Spleen (tissue), 11 donors: ENCODE data around the gene MAP3K6. TPM values are rescaled to one million over a fixed set of nuclear protein-coding genes. Genes with fewer than 3 reads are reported as not detected.

ENCODE experiments used
- DNase-seq: peaks from one replicate; pipeline ENCODE4 v3.0.0-alpha.2; 2020
- H3K27ac ChIP-seq, 8 donors: fragments of 200-600 bp; sonication (generic) in 7 of 8; 1 replicate in 4 of 8; 2 replicates in 4 of 8; pipeline versions ENCODE4 v1.5.0 to v1.8.0; 2016 to 2021; ENCODE audit warnings: inconsistent platforms in 4 of 8, mild to moderate bottlenecking in 4 of 8, moderate library complexity in 1 of 8
- H3K27me3 ChIP-seq, 7 donors: fragments of 200-600 bp; sonication (generic) in 6 of 7; replicated peaks in 1 of 7; 1 replicate in 4 of 7; 2 replicates in 3 of 7; pipeline versions ENCODE4 v1.5.0 to v1.8.0; 2016 to 2021; ENCODE audit warnings: inconsistent platforms in 3 of 7, mild to moderate bottlenecking in 1 of 7
- H3K36me3 ChIP-seq, 6 donors: fragments of 200-600 bp; sonication (generic) in 5 of 6; 1 replicate in 4 of 6; 2 replicates in 2 of 6; pipeline versions ENCODE4 v1.5.0 to v1.8.0; 2016 to 2021; ENCODE audit warnings: inconsistent platforms in 2 of 6
- H3K4me1 ChIP-seq, 6 donors: fragments of 200-600 bp; sonication (generic) in 5 of 6; 1 replicate in 3 of 6; 2 replicates in 3 of 6; pipeline versions ENCODE4 v1.5.0 to v1.8.0; 2016 to 2021; ENCODE audit warnings: inconsistent platforms in 3 of 6
- H3K4me3 ChIP-seq, 8 donors: fragments of 200-600 bp; sonication (generic) in 7 of 8; 1 replicate in 4 of 8; 2 replicates in 4 of 8; pipeline versions ENCODE4 v1.5.0 to v1.8.0; 2016 to 2021; ENCODE audit warnings: inconsistent platforms in 4 of 8, mild to moderate bottlenecking in 4 of 8, moderate library complexity in 2 of 8
- H3K9me3 ChIP-seq, 8 donors: fragments of 200-600 bp; sonication (generic) in 7 of 8; 1 replicate in 4 of 8; 2 replicates in 4 of 8; pipeline versions ENCODE4 v1.5.0 to v1.8.0; 2016 to 2021; ENCODE audit warnings: inconsistent platforms in 4 of 8
- CTCF ChIP-seq, 11 experiments: fragments of 200-600 bp in 7 of 11; fragments of 450-650 bp in 4 of 11; sonication (generic) in 4 of 11; IDR thresholded peaks in 8 of 11; conservative IDR thresholded peaks in 3 of 11; 1 replicate in 7 of 11; 2 replicates in 4 of 11; pipeline versions ENCODE4 v1.4.0 to v1.8.0; 2016 to 2021; ENCODE audit warnings: antibody characterized with exemption in 11 of 11, inconsistent platforms in 4 of 11, mild to moderate bottlenecking in 1 of 11
- POLR2A ChIP-seq, 3 donors: fragments of 450-650 bp; IDR thresholded peaks; one replicate each; pipeline ENCODE4 v1.5.1; 2017; ENCODE audit warnings: antibody characterized with exemption in 3 of 3, mild to moderate bottlenecking in 1 of 3
- POLR2AphosphoS5 ChIP-seq, 3 donors: sonication (generic); formaldehyde crosslinking; IDR thresholded peaks; one replicate each; pipeline ENCODE4 v1.5.1; 2017; ENCODE audit warnings: antibody characterized with exemption in 3 of 3
- WGBS, 5 donors: extraction: QIAGEN DNeasy Blood & Tissue Kit in 3 of 5; methylation state at CpG; one replicate each; pipeline versions ENCODE4 v1.1.5 to v1.1.7; 2013 to 2018; 5-methylcytosine and 5-hydroxymethylcytosine counted together
- intact Hi-C: fragments of 100-400 bp; cut with DNase I; formaldehyde crosslinking; loops from one replicate; pipeline ENCODE4 v1.15.0; 2023; ENCODE audit warnings: low total_unique reads
- polyA plus RNA-seq, 3 donors: library from polyadenylated mRNA; stranded (reverse); fragments of 200-250 nt; gene quantifications; one replicate each; pipeline ENCODE4 v1.2.1, GENCODE V29; 2013
- total RNA-seq, 7 donors: library from RNA; depleted of rRNA in 3 of 7; stranded (reverse); fragments of >200 nt in 3 of 7; fragmentation: NEBNext Ultra II Directional in 4 of 7; extraction: Animal tissue kit (Norgen Biotek cat#: 25700) in 4 of 7; gene quantifications; one replicate each; pipeline versions ENCODE4 v1.1.0 to v1.2.1, GENCODE V29; 2016 to 2021
- donor health status: healthy with polysubstance abuse.
- donor health status: DM: no; HTN: no; CAD: no; lungs with moderate emphysema.
- donor health status: DM: no; HTN: no; CAD: no.
- donor health status: Bipolar disorder and iron deficiency.
- donor health status: healthy.
- donor health status: DM: no; HTN: no; CAD: no.
- donor health status: DM: yes; HTN: yes; CAD: no.

MAP3K6 gene
- total and polyA plus RNA-seq, 10 donors, result 20.3 to 55.0 (median 31.0) TPM

- Histone ChIP-seq H3K4me1 (peaks cover 0 to 33% (median 6%) of the 10 kb centered on the region in 6 donors), H3K36me3 (no peaks in the 10 kb centered on the region), H3K9me3 (no peaks in the 10 kb centered on the region), H3K27me3 (peaks cover 0 to 10% (median 0%) of the 10 kb centered on the region in 7 donors), H3K27ac (no peak overlapping the region), H3K4me3 (no peak overlapping the region)
- WGBS, 5 donors, result 78 to 86% (median 81%) methylated on average over 7 to 11 of the region's 11 CpGs
- intact Hi-C loops, result no loop called here
- DNase-seq, result no peak
- TF ChIP-seq CTCF (IDR thresholded peaks at IDR 0.05 in 8 of 11, conservative IDR thresholded peaks at IDR 0.05 in 3 of 11) (no peak), POLR2A (IDR thresholded peaks at IDR 0.05) (no peak), POLR2AphosphoS5 (IDR thresholded peaks at IDR 0.05) (no peak)
Observed at GRCh38 chr1:27379564-27380122, 12.9 kb upstream of the MAP3K6 start.

- intact Hi-C loops, result no loop called here
- Histone ChIP-seq H3K4me3 (no peak overlapping the region), H3K27ac (no peak overlapping the region), H3K27me3 (peaks cover 0 to 4% (median 0%) of the 10 kb centered on the region in 7 donors), H3K36me3 (no peaks in the 10 kb centered on the region), H3K9me3 (no peaks in the 10 kb centered on the region), H3K4me1 (peaks cover 0 to 28% (median under 1%) of the 10 kb centered on the region in 6 donors)
- DNase-seq, result no peak
- WGBS, 5 donors, result 89 to 93% (median 92%) methylated on average over 12 of the region's 12 CpGs
- TF ChIP-seq POLR2A (IDR thresholded peaks at IDR 0.05) (no peak), POLR2AphosphoS5 (IDR thresholded peaks at IDR 0.05) (no peak), CTCF (IDR thresholded peaks at IDR 0.05 in 8 of 11, conservative IDR thresholded peaks at IDR 0.05 in 3 of 11) (no peak)
Observed at GRCh38 chr1:27377760-27378495, 11.2 kb upstream of the MAP3K6 start.

GRCh38 chr1:27374362-27375086 lies 7.8 kb upstream of the MAP3K6 start, which contains the start of gene FCN3:
Gene FCN3, minus strand, starts transcription at chr1:27374824. Its CDS starts 6 bp downstream, at chr1:27374818.
- no peak for DNase-seq

More at GRCh38 chr1:27374362-27375086, 7.8 kb upstream of the MAP3K6 start, which contains the start of gene FCN3:
- H3K4me1 ChIP-seq, result peaks cover 0 to 24% (median 8%) of the 10 kb centered on the region in 6 donors
- intact Hi-C loops, result no loop called here
- 59 to 88% (median 81%) methylated on average over 4 of the region's 4 CpGs for WGBS, 5 donors
- H3K9me3 ChIP-seq, result no peaks in the 10 kb centered on the region
- no peak for TF ChIP-seq POLR2A (IDR thresholded peaks at IDR 0.05)
- TF ChIP-seq CTCF (IDR thresholded peaks at IDR 0.05 in 8 of 11, conservative IDR thresholded peaks at IDR 0.05 in 3 of 11), result no peak
- H3K27me3 ChIP-seq, result no peaks in the 10 kb centered on the region
- no peak within 1 kb of the TSS for H3K4me3 ChIP-seq
- peak within 1 kb of the TSS in 2 of 8 donors; percentile 10 to 43 for H3K27ac ChIP-seq
- H3K36me3 ChIP-seq, result no peaks in the 10 kb centered on the region
